ENCODE results near the gene LZTS2. TPM values are rescaled to one million over a fixed set of nuclear protein-coding genes. Genes with fewer than 3 reads are reported as not detected.

Gene LZTS2, protein sequence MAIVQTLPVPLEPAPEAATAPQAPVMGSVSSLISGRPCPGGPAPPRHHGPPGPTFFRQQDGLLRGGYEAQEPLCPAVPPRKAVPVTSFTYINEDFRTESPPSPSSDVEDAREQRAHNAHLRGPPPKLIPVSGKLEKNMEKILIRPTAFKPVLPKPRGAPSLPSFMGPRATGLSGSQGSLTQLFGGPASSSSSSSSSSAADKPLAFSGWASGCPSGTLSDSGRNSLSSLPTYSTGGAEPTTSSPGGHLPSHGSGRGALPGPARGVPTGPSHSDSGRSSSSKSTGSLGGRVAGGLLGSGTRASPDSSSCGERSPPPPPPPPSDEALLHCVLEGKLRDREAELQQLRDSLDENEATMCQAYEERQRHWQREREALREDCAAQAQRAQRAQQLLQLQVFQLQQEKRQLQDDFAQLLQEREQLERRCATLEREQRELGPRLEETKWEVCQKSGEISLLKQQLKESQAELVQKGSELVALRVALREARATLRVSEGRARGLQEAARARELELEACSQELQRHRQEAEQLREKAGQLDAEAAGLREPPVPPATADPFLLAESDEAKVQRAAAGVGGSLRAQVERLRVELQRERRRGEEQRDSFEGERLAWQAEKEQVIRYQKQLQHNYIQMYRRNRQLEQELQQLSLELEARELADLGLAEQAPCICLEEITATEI
- polyA plus RNA-seq (2012; rRNA removed): 50.6 and 52.2 TPM in 2 replicates
- 18.5 and 31.3 TPM in 2 replicates for polyA plus RNA-seq (2012; cell fraction: cytosol; rRNA removed)
- polyA plus RNA-seq (2012; cell fraction: nucleus; rRNA removed): 105 and 145 TPM in 2 replicates

DNA sequence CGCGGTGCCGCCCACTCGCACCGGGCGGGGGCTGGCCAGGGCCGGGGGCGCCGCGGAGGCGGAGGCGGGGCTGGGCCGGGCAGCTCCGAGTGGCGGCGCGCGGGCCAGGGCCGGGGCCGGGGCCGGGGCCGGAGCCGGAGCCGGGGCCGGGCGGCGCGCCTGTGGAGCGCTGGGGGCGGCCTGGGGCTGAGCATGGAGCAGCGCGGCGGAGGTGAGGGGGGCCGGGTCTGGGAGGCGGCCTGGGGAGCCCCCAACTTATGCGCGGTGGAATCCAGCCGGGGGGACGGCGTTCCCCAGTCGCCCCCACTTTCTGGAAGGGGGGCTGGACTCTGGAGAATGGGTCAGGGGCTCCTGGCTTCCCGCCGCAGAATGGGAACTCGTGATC, at the start of gene LZTS2:
Gene LZTS2 (plus strand): TSS at position 67 of the 385 bp plus-strand sequence. CDS start 2,731 bp downstream, outside the sequence.
- Histone ChIP-seq H4K20me1 (ENCODE audit: insufficient read depth) (peaks cover 31% of the 10 kb centered on the region), H3F3A (replicated peaks; ENCODE audit: insufficient read depth) (peaks cover 41% of the 10 kb centered on the region), H3K79me2 (ENCODE audit: insufficient read depth) (peaks cover 63% of the 10 kb centered on the region), H3K27ac (ENCODE audit: low read depth in 2 of 2, low read length in 1 of 2) (peak within 1 kb of the TSS; percentile 98 to 99), H3K9me3 (no peaks in the 10 kb centered on the region), H2AFZ (ENCODE audit: low read depth) (peak within 1 kb of the TSS; percentile 72; the same call in 1 of the 2 replicates), H3K9ac (peak within 1 kb of the TSS; percentile 99), H3K9me2 (no peaks in the 10 kb centered on the region), H3K27me3 (ENCODE audit: insufficient read depth) (no peaks in the 10 kb centered on the region), H3K4me3 (ENCODE audit: low read depth in 2 of 2, low read length in 1 of 2) (peak within 1 kb of the TSS; percentile 90 to 99), H3K36me3 (replicated peaks in 1 of 2; ENCODE audit: control insufficient read depth in 1 of 2, insufficient read depth in 2 of 2, low read length in 1 of 2) (peaks cover 25 to 26% of the 10 kb centered on the region in 2 experiments), H3K4me2 (peak within 1 kb of the TSS; percentile 97), H3K4me1 (ENCODE audit: control insufficient read depth in 1 of 2, insufficient read depth in 2 of 2, low read depth in 1 of 2, low read length in 1 of 2) (peaks cover 20 to 37% of the 10 kb centered on the region in 2 experiments; a peak in 3 of 4 replicates)
- no CpG with 5 or more reads among the region's 44 CpGs for WGBS (ENCODE audit: low lambda C conversion rate)
- ChIA-PET POLR2A (interaction anchor here (0.8 to 1.4 kb wide), 5 partner anchors 9 to 42 kb away, joined by 3 to 5 read pairs (median 3); partner anchors contain the start of genes PDZD7 and SFXN3), CTCF (interaction anchor here (0.7 to 24.5 kb wide), 16 partner anchors 10 to 146 kb away, joined by 3 to 443 read pairs (median 4); partner anchors contain the start of genes KAZALD1, MRPL43, PDZD7 and SEMA4G)
- TF ChIP-seq, protein P1, sequence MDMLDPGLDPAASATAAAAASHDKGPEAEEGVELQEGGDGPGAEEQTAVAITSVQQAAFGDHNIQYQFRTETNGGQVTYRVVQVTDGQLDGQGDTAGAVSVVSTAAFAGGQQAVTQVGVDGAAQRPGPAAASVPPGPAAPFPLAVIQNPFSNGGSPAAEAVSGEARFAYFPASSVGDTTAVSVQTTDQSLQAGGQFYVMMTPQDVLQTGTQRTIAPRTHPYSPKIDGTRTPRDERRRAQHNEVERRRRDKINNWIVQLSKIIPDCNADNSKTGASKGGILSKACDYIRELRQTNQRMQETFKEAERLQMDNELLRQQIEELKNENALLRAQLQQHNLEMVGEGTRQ (IDR thresholded peaks at IDR 0.05; ENCODE audit: borderline replicate concordance, low read depth, low read length): no peak
- TF ChIP-seq RAD21 (IDR thresholded peaks at IDR 0.05; ENCODE audit: low read length): no peak
- no peak for TF ChIP-seq TAF1 (IDR thresholded peaks at IDR 0.05; ENCODE audit: borderline replicate concordance, low read depth, low read length)
- TF ChIP-seq EP300 (IDR thresholded peaks at IDR 0.05; ENCODE audit: borderline replicate concordance in 1 of 2, low read depth in 1 of 2, low read length in 1 of 2): no peak
- TF ChIP-seq RXRA (IDR thresholded peaks at IDR 0.05; ENCODE audit: borderline replicate concordance, low read depth): no peak
- TF ChIP-seq JUND (IDR thresholded peaks at IDR 0.05): no peak
- TF ChIP-seq, protein P2, sequence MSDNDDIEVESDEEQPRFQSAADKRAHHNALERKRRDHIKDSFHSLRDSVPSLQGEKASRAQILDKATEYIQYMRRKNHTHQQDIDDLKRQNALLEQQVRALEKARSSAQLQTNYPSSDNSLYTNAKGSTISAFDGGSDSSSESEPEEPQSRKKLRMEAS (IDR thresholded peaks at IDR 0.05; ENCODE audit: low read depth): no peak
- TF ChIP-seq TEAD4 (IDR thresholded peaks at IDR 0.05; ENCODE audit: borderline replicate concordance, insufficient read depth): no peak
- TF ChIP-seq GABPA (IDR thresholded peaks at IDR 0.05; ENCODE audit: low read depth): no peak
- TF ChIP-seq FOSL2 (IDR thresholded peaks at IDR 0.05; ENCODE audit: borderline replicate concordance, low read depth): no peak
- TF ChIP-seq, protein P3, sequence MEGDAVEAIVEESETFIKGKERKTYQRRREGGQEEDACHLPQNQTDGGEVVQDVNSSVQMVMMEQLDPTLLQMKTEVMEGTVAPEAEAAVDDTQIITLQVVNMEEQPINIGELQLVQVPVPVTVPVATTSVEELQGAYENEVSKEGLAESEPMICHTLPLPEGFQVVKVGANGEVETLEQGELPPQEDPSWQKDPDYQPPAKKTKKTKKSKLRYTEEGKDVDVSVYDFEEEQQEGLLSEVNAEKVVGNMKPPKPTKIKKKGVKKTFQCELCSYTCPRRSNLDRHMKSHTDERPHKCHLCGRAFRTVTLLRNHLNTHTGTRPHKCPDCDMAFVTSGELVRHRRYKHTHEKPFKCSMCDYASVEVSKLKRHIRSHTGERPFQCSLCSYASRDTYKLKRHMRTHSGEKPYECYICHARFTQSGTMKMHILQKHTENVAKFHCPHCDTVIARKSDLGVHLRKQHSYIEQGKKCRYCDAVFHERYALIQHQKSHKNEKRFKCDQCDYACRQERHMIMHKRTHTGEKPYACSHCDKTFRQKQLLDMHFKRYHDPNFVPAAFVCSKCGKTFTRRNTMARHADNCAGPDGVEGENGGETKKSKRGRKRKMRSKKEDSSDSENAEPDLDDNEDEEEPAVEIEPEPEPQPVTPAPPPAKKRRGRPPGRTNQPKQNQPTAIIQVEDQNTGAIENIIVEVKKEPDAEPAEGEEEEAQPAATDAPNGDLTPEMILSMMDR (IDR thresholded peaks at IDR 0.05): no peak
- TF ChIP-seq GATA2 (CRISPR knock-in tag; IDR thresholded peaks at IDR 0.05): no peak
- TF ChIP-seq, protein P4, sequence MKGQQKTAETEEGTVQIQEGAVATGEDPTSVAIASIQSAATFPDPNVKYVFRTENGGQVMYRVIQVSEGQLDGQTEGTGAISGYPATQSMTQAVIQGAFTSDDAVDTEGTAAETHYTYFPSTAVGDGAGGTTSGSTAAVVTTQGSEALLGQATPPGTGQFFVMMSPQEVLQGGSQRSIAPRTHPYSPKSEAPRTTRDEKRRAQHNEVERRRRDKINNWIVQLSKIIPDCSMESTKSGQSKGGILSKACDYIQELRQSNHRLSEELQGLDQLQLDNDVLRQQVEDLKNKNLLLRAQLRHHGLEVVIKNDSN (IDR thresholded peaks at IDR 0.05; ENCODE audit: borderline replicate concordance, low read depth): no peak
- DNase-seq: peak; percentile 93

All from SK-N-SH (cell line).